GM10266 (cell line): Measurements from ENCODE around the gene LGR6.
"Not testable (repeated sequence)": the region's sequence is repeated elsewhere in the genome, so short reads cannot be mapped to it uniquely, and the experiment has no call there.

Source experiments
- DNase-seq: peaks from one replicate; pipeline ENCODE4 v3.0.0; 2012; ENCODE audit errors: extremely low spot score
- TF ChIP-seq, protein P1 (sequence below): IDR thresholded peaks from 2 replicates; pipeline ENCODE4 v1.5.1; 2012; ENCODE audit warnings: mild to moderate bottlenecking, low read depth; ENCODE audit not compliant: control insufficient read depth, insufficient read depth; ENCODE audit errors: missing control alignments

Gene LGR6

GRCh38 chr1:202343652-202344349 is 150.2 kb downstream of the LGR6 start:
- TF ChIP-seq, protein P1, sequence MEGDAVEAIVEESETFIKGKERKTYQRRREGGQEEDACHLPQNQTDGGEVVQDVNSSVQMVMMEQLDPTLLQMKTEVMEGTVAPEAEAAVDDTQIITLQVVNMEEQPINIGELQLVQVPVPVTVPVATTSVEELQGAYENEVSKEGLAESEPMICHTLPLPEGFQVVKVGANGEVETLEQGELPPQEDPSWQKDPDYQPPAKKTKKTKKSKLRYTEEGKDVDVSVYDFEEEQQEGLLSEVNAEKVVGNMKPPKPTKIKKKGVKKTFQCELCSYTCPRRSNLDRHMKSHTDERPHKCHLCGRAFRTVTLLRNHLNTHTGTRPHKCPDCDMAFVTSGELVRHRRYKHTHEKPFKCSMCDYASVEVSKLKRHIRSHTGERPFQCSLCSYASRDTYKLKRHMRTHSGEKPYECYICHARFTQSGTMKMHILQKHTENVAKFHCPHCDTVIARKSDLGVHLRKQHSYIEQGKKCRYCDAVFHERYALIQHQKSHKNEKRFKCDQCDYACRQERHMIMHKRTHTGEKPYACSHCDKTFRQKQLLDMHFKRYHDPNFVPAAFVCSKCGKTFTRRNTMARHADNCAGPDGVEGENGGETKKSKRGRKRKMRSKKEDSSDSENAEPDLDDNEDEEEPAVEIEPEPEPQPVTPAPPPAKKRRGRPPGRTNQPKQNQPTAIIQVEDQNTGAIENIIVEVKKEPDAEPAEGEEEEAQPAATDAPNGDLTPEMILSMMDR: peak; percentile 64
- peak; percentile 27 for DNase-seq

DNA sequence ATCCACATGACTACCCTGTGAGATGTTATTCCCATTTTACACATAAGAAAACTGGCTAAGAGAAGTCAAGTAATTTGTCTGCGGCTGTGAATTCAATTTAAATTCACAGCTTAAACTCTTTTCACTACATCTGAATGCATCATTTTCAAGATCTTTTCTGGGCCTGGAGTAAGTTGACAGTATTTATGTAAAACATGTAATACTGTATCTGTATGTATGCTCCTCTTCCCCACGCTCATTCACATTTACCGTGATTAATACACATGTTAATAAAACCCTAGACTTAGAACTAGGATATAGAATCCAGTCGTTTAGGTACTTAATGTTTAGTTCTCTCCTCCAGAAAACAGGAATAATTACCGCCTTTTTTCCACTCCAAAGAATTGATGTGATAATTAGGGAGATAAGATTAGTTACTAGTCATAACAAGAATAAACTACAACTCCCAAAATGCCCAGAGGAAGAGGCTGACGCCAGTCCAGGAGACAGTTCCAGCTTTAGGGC is 154.5 kb downstream of the LGR6 start:
- no peak for DNase-seq
- TF ChIP-seq, protein P1: no peak

GRCh38 chr1:202348509-202349205 is 155.1 kb downstream of the LGR6 start, which contains the start of gene PPP1R12B:
TSS of gene PPP1R12B (plus strand) at chr1:202348699. CDS start at chr1:202348852, 153 bp downstream.
- DNase-seq: peak; percentile 88
- TF ChIP-seq, protein P1: no peak

DNA sequence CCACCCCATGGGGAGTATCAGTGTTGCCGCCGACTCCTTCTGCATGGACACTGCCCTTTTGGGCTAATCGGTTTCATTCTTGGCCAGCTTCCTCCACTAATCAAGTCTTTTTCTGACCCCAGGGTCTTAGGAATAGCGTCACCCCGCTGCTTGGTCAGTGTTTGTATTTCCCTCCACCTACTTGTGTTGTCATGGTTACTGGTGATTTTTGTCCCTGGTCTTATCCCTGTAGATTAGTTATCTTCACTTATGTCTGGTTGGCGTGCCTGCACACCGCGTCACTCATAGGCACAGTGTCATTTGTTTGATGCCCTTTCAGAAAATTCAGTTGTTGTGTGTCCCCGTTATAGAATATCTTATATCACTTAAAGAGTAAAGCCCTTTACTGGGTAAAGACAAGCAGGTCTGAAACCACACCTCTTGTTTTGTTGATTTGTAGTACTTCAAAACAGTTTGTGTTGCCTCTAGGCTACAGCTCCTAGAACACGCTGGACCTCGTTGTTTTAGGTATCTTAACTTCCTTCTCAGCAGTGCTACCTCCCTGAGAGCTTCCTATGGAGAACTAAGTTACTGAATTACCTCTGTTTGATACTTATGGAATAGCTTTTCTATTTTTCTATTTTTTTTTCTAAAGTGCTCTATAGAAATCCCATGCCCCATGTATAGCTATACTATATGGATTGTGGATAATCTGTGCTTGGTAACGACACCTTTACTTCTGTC is 155.8 kb downstream of the LGR6 start:
- TF ChIP-seq, protein P1: no peak
- DNase-seq: no peak

DNA sequence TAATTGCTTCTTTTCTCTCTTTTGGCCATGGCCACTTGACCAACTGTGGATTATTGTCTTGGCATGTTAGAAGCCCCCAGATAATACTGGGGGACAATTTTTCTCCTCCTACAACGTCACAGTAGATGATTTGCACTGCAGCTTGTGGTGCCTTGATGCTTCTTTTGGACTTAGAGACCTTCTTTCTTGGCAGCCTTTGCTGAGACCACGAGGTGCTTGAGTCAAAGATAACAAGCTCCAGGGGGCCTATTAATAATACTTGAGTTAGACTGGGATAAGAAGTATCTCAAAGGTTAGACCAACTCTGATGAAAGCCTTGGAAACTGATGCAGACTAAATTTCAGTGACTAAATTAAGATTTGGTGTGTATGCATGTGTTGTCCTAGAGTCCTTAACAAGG is 158.1 kb downstream of the LGR6 start:
- TF ChIP-seq, protein P1: no peak
- DNase-seq: no peak

DNA sequence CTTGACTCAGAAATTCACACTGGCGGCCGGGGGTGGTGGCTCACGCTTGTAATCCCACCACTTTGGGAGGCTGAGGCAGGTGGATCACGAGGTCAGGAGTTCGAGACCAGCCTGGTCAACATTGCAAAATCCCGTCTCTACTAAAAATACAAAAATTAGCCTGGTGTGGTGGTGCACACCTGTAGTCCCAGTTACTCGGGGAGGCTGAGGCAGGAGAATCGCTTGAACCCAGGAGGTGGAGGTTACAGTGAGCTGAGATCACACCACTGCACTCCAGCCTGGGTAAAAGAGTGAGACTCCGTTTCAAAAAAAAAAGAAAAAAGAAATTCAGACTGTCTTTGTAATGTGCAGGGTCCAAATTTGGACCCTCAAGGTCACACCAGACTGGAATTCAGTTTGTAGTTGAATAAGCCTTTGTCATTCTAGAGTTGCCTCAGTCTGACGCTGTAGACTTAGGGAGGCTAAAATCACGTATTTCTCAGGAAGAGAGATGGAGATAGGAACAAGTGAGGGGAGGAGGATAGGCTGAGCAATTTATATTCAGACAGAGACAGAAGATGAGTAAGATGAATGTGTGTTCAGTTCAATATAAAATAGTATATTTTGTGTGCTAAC is 159.1 kb downstream of the LGR6 start:
- DNase-seq: not testable (repeated sequence)

GRCh38 chr1:202355944-202356553 is 162.4 kb downstream of the LGR6 start:
- no peak for DNase-seq

More at GRCh38 chr1:202355944-202356553, 162.4 kb downstream of the LGR6 start:
- TF ChIP-seq, protein P1: no peak
